GM18511 (cell line): ENCODE results near the gene PPP5C.
"Not testable (repeated sequence)": the region's sequence is repeated elsewhere in the genome, so short reads cannot be mapped to it uniquely, and the experiment has no call there.

Experiments used
- ATAC-seq: cut with Tn5 transposase; IDR thresholded peaks from one replicate; pipeline ENCODE4 v1.9.1; 2021; ENCODE audit warnings: mild to moderate bottlenecking, moderate library complexity; ENCODE audit not compliant: unreplicated experiment

The PPP5C gene

DNA sequence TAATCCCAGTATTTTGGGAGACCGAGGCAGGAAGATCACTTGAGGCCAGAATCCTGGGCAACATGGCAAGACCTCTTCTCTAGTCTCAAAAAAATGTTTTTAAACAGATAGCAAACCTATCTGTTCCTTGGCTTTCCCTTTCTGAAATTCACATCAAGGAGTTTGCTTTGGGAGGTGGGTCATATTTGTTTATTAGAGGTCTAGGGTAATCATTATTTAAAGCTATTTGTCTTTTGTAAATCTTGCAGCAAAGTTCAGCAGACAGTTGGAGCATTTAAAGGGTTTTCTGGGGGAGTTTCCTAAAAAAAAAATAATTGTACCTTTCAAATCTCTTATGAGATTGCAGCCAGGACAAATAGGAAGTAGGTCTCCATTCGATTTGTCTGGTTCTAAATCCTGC is 17.5 kb downstream of the PPP5C start:
- no peak for ATAC-seq

DNA sequence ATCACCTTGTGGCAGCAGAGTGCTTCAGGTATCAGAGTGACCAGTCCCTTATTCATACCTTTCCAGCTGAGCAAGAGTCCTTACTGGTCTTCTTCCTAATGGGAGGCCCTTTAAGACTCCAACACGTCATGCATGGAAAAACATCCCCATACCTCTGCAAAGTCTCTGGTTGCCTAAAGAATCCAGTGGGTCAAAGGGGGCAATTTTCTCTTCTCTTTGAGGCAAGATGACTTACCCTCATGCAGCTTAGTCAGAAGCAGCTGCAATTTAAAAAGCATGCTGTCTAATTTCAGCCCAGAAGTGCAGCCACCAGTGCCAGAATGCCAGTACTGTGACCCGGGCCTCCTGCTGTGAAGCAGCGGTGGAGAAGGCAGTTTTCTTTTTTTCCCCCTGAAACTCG is 18.7 kb downstream of the PPP5C start:
- ATAC-seq, result no peak

- no peak for ATAC-seq
Observed at GRCh38 chr19:46366620-46367292, 19.9 kb downstream of the PPP5C start.

- no peak for ATAC-seq
Observed at GRCh38 chr19:46367426-46367825, 20.5 kb downstream of the PPP5C start.

- no peak for ATAC-seq
Observed at GRCh38 chr19:46368116-46368515, 21.2 kb downstream of the PPP5C start.

- ATAC-seq, result no peak
Observed at GRCh38 chr19:46369817-46370216, 22.9 kb downstream of the PPP5C start.

DNA sequence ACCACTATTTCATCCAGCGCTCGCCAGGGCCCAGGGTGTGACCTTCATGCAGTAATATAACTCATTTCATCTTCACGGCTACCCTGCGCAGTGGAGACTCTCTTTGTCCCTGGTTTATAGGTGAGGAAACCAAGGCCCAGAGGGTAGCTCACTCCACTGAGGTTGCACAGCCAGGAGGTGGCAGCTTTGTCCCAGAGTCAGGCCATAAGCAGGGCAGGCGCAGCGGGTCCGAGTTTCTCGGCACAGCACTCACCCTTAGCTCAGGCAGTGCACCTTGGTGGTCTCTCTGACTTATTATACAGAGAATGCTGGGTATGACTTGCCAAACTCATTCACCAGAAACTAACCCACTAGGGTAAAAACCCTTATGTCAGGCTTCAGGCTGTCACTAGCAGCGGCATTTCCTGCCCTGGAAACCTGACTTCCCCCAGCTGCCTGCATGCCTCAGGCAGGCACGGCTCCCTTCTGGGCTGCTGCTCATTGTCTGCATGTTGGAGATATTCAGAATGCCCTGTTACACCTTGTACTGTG is 24.5 kb downstream of the PPP5C start:
- no peak for ATAC-seq

DNA sequence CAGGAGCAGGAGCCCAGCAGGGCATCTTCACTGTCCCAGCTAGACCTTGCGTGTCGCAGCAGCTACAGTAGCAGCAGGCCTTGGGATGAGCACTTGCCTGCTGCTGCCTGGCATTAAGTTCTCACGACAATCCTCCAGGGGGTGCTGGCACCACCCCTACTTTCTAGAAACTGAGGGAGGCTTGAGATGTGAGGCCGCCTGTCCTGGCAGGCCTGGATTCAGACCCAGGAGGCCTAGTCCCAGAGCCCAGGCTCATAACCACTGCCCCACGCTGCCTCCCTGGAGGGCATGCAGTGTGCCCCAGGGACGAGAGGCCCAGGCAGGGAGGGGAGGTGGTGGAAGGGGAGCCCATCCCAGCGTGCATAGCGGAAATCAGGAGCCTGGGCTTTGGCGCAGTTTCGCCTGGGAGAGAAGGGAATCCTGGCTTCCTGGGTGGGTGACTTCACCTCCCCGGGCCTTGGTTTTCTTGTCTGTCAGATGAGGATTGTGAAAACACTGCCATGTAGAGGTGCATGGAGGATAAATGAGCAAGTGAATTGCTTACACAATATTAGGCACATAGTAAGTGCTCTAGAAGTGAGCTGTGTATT is 26.1 kb downstream of the PPP5C start:
- no peak for ATAC-seq

GRCh38 chr19:46373491-46374359 is 26.8 kb downstream of the PPP5C start:
- ATAC-seq, result no peak

DNA sequence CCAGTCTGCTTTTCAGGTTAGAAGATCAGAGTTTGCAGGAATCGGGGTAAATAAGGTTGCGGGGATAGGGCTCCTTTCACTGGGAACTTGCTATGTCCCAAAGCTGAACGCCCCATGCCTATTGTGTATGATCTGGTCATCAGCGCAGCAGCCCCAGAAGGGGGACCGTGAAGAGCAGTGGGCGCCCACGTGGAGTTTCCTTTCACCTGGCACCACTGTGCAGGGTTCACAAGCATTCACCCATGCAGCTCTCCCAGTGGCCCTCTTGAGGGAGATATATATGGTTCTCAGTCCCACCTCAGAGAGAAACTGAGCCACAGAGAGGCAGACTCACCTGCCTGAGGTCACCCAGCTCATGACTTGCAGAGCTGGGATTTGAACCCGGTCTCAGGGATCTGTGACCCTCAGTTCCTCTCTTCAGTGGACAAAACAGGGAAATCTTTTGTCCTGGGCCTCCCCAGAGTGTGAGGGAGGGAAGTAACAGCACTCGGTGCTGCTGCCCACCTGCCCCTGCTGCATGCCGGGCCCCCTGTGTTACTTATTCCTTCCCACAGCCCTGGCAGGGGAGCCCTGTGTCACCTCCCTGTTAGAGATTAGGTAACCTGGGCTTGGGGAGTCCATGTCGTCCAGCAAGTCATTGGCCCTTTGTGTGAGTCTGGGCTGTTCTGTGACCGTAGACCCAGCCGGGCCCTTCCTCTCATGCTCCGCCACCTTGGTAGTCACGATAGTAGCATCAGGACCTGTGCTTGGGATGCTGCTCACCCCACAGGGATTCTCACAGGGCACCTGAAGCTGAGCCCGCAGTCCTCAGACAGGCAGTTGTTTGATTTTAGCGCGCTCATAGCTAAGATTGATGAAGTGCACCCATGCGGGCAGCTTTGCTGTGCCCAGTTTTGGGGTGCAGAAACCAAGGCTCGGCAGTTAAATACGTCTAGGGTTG is 27.9 kb downstream of the PPP5C start:
- no peak for ATAC-seq

GRCh38 chr19:46375476-46376067 is 28.7 kb downstream of the PPP5C start:
- ATAC-seq, result not testable (repeated sequence)

DNA sequence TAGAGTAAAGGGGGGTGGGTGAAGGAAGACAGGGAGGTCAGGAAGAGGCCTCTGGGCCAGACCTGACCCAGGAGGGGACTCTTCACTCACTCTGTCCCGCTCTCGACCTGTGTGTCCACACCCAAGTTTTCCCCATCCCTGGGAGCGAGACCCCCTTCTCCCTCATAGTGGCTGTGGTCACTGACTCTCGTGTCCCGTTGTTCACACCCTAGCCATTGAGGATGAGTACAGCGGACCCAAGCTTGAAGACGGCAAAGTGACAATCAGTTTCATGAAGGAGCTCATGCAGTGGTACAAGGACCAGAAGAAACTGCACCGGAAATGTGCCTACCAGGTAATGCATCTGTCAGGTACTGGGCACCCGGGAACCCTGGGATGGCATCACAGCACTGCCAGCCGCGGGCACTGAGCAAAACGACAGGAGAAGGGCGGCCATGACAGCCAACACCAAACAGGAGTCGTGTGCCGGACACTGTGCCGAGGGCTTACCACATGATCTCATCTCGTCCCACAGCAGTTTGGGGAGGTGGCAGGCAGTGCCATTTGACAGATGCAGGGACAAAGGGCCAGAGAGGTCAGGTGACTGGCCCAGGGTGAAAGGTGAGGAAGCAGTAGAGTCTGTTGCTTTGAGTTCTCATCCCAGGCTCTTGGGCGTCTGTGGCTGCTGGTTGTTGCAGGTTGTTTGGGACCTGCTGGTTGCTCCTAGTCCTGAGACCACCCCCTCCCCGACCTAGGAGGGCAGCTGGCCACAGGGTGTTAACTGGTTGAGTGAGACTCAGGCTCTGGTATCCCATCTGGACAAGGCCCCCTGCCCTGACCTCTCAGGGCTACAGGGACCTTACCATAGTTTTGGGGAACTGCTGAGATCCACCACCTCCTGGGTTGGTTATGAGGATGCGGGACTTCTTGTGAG is 29.6 kb downstream of the PPP5C start:
- ATAC-seq, result no peak

- ATAC-seq, result no peak
Observed at GRCh38 chr19:46378268-46378667, 31.4 kb downstream of the PPP5C start.

- ATAC-seq, result no peak
Observed at GRCh38 chr19:46380690-46381089, 33.8 kb downstream of the PPP5C start.

GRCh38 chr19:46381346-46381745 is 34.5 kb downstream of the PPP5C start:
- ATAC-seq, result no peak

DNA sequence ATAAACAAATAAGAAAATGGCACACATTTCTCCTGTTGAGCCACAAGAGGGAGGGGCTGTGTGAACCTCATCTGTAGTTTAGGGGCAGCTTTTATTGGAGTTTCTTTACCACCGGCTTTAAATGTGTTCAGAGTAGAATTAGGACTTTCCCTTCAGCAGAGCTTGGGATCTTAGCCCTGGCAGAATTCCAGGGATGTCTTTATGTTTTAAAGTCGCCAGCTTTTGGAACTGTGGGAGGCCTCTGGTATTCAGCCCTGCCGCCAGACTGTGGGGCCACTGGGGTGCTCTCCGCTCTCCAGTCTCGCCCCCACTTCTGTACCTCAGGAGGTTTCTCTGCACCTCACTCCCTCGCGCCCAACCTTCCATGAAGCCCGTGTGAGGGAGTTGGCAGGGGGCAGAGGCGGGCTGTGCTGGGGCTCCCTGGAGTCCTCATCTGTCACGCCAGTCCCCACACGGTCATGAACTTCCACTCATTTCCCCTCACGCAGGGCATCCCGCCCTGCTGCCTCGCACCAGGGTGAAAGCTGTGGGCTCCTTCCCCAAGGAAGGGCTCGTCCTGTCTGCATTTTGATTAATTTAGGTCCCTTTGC is 35.0 kb downstream of the PPP5C start:
- ATAC-seq, result no peak

DNA sequence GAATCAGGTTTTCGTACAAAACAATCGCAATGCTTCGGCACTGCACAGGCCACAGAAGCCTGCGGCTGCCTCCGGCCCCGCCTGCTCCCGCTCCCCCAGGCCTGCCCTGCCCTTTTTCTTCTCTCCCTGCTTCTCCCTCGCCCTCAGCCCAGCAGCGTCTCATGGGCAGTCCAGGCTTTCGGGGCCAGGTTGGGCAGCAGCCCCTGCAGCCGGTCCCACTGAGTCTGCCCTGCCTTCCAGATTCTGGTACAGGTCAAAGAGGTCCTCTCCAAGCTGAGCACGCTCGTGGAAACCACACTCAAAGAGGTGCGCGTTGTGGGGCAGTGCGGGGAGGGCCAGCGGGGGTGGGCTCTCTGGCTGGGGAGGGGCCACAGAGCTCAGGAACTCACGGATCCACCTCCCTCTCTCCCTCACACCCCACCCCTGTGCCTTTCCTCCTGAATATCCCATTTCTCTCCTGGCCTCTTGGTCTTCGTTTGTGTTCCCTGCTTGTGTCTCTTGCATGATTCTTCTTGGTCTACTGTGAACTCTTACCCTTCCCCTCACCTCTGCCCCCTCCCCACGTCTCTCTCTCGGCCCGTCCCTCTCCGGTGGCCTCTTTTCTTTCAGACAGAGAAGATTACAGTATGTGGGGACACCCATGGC is 36.4 kb downstream of the PPP5C start:
- no peak for ATAC-seq

DNA sequence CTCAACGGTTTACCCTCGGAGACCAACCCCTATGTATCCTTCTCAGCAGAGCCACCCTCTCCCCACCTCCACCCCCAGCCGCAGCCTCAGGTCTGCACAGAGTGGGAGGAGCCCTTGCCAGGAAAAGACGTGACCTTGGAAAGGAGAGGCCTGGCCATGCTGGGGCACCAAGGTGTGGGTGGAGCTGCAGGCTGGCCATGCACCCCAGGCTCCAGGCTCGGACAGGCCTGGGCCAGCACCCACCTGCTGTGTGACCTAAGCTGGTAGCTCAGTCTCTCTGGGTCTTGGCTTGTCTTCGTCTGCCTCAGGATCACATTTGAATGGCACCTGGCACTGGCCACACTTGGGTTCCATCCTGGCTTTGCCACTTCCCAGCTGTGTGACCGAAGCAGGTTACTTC is 37.0 kb downstream of the PPP5C start:
- ATAC-seq, result no peak
